ENCODE measurements around the gene CD300A.
"Not testable (repeated sequence)": the region's sequence is repeated elsewhere in the genome, so short reads cannot be mapped to it uniquely, and the experiment has no call there.

Gene CD300A

GRCh38 chr17:74485022-74485743 is 18.7 kb downstream of the CD300A start:
- no peak for DNase-seq

DNA sequence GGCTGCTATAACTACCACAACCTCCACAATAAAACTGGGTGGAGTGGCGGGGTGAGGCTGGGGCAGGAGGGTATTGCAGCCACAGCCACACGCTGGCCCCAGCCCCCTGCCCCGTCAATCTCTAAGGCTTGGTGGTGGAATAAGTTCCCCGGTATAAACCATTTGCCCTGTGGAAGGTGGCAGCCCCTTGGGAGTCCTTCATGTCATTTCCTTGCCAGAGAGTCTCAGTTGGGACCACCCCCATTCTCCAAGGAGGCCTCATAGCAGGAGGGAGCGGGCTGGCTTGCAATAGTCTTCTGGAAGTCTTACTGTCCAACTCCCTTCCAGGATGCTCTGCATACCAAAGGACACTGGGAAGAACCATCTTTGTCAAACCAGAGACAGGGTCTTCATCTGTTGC is 19.4 kb downstream of the CD300A start:
- no peak for DNase-seq

DNA sequence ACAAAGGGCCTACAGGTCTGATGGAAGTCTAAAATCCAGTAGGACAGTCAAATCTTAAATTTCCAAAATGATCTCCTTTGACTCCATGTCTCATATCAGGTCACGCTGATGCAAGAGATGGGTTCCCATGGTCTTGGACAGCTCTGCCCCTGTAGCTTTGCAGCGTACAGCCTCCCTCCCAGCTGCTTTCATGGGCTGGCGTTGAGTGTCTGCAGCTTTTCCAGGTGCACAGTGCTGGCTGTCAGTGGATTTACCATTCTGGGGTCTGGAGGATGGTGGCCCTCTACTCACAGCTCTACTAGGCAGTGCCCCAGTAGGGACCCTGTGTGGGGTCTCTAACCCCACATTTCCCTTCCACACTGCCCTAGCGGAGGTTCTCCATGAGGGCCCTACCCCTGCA is 21.8 kb downstream of the CD300A start:
- DNase-seq = not testable (repeated sequence)

- DNase-seq = no peak
These were observed 24.3 kb downstream of the CD300A start for GRCh38 chr17:74490716-74491115.

- DNase-seq = peak; percentile 91
These were observed 25.2 kb downstream of the CD300A start for GRCh38 chr17:74491626-74492025.

DNA sequence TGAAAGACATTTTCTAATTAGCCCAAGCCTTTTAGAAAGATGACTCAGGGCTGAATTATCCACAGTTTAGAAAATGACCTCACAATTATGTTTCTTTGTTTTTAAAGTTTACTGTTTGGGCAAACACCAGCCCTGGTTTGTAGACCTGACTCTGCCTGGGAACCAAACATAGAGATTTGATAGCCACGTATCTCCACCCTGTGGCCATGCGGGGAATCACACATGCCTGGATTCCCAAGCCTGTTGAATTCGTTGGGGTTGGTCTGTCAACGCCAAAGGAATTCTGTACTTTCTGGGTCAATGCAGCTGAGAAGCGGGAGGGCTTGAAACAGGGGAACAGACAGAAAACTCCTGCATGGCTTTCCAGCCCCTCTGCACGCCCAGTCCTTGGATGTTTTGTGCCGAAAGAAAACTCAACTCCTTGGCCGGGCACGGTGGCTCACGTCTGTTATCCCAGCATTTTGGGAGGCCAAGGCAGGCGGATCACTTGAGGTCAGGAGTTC is 26.9 kb downstream of the CD300A start:
- peak; percentile 74 for DNase-seq

GRCh38 chr17:74497471-74497870 is 31.0 kb downstream of the CD300A start:
- no peak for DNase-seq

- DNase-seq = no peak
These were observed 33.6 kb downstream of the CD300A start for GRCh38 chr17:74499992-74500391.

DNA sequence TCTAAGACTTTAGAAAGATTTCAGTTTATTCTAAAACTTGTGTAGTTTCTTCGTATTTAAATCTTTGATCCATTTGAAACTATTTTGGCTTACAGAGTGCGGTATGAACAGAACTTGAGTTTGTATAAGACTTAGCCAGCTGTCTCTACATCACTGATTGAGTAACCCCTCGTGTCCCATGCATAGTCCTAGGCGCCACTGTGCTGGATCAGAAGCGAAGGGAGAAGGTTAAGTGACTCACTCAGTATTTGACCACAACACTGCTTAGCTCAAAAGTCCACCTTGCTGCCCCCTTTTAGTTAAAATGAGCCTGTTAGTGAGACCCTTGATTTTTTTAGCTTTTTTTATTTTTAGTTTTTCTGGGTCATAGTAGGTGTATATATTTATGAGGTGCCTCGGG is 36.4 kb downstream of the CD300A start:
- peak; percentile 65 for DNase-seq

- peak; percentile 42 for DNase-seq
These were observed 37.5 kb downstream of the CD300A start for GRCh38 chr17:74503949-74504348.

DNA sequence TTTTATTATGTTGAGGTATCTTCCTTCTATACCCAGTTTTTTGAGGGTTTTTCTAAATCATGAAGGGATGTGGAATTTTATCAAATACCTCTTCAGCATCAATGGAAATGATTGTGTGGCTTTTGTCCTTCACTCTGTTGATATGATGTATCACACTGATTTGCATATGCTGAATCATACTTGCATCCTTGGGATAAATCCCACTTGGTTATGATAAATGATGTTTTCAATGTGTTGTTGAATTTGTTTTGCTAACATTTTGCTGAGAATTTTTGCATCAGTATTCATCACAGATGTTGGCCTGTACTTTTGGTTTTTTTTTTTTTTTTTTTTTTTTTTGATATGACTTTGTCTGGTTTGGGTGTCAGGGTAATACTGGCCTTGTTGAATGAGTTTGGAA is 41.7 kb downstream of the CD300A start:
- no peak for DNase-seq

DNA sequence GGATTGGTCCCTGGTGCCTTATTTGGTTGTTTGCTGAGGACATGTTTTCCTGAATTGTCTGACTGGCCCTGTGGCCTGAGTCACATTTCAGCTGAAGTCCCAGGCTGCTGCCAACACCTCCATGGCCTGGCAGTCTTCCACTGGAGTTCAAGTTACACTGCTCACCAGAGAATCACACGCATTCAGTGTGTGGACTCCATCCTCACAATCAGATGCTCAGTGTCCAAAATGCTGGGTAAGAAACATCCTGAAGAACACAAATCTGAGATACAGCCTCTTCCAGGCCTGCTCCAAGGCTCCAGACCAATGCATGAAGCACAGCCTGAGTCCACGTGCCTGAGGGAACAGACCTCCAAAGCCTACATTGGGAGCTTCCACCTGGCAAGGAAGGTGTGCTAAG is 45.6 kb downstream of the CD300A start:
- DNase-seq = peak; percentile 30

DNA sequence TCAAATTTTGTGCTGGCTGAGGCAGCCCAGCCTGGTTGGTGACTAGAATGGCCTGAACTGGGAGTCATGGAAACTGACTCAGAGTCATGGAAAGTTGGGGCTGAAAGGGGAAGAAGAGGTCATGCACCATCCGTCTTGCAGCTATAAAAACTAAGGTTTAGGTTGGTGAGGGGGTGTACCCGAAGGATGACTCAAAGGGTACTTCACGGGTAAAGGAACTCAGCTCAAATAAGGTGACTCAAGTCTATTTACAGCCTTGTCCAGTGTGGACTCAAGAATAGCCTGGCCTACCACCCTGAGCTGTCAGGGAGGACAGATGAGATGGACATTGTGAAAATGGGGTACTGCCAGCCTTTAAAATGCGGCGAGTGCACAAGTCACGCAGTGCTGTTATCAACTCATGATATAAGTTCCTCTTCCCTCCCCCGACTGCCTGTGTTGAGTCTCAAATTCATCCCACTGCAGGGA is 46.2 kb downstream of the CD300A start:
- DNase-seq = peak; percentile 98

DNA sequence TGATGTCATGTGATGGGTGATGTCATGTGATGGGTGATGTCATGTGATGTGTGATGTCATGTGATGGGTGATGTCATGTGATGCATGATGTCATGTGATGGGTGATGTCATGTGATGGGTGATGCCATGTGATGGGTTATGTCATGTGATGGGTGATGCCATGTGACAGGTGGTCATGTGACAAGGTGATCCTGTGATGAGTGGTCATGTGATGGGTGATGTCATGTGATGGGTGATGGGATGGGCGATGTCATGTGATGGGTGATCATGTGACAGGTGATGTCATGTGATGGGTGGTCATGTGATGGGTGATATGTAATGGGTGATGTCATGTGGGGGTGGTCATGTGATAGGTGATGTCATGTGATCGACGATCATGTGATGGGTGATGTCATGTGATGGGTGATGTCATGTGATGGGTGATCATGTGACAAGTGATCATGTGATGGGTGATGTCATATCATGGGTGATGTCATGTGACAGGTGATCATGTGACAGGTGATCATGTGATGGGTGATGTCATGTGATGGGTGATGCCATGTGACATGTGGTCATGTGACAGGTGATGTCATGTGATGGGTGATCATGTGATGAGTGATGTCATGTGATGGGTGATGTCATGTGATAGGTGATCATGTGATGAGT is 47.7 kb downstream of the CD300A start:
- DNase-seq = peak; percentile 50

GRCh38 chr17:74514632-74515334 is 48.3 kb downstream of the CD300A start:
- peak; percentile 52 for DNase-seq

DNA sequence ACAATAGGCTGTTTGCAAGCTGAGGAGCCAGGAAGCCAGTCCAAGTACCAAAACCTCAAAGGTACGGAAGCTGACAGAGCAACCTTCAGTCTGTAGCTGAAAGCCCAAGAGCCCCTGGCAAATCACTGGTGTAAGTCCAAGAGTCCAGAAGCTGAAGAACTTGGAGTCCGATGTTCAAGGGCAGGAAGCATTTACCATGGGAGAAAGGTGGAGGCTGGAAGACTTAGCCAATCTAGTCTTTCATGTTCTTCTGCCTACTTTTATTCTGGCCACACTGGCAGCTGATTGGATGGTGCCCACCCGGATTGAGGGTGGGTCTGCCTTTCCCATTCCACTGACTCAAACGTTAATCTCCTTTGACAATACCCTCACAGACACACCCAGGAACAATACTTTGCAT is 49.5 kb downstream of the CD300A start:
- DNase-seq = no peak

GRCh38 chr17:74516561-74517328 is 50.3 kb downstream of the CD300A start:
- peak; percentile 35 for DNase-seq

GRCh38 chr17:74518413-74518981 is 52.1 kb downstream of the CD300A start:
- not testable (repeated sequence) for DNase-seq

- peak; percentile 75 for DNase-seq
These were observed 53.6 kb downstream of the CD300A start for GRCh38 chr17:74520016-74520434.

- peak; percentile 98 for DNase-seq
These were observed 54.5 kb downstream of the CD300A start for GRCh38 chr17:74520790-74521480.

DNA sequence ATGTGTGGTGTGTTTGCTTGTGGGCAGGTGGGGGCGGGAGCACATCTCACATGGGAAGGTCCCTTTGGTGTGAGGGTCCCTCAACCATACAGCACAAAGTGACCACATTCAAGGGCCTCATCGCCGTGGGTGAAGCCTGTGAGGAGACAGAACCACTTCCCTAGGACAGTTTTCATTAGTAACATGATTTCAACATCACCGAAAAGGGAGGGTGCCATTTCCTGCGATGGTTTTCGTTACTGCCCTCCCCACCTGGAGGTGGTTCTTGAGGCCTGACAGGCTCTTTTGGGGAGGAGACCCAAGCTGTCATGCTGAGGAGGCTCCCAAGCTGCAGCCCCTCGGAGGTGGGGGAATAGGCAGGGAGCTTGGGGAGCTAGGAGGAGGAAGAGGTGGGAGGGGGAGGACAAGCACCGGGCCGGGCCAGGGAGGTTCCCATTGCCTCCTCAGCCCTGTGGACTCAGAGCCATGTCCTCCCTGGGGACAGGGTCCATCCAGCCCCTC is 55.3 kb downstream of the CD300A start:
- peak; percentile 90 for DNase-seq

All from inflammatory macrophage treated with lipopolysaccharide for 4 hours (primary cell).